ENCODE measurements around the gene PHF14. TPM values are rescaled to one million over a fixed set of nuclear protein-coding genes. Genes with fewer than 3 reads are reported as not detected.

PHF14 gene
- total and polyA plus RNA-seq, 2 experiments from 2014 or later: 10.1 to 17.0 TPM

DNA sequence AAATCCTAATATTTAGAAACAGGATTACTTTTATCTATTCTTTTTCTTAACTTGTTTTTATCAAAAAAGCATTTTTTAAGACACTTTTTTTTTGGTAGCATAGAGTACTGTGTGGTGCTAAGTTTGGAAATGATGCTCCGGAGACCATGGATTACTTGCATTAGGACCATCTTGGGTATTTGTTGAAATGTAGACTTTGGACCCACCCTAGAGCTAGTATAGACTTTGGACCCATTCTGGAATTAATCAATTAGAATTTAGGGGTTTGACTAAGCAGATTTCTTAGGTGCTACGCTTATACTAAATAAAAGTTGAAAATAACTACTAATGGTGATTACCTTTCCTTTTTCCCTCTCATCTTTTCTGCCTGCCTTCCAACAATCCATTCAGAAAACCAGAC, 80.4 kb downstream of the PHF14 start:
- Histone ChIP-seq H3K4me3 (no peak overlapping the region), H3K4me2 (ENCODE audit: unreplicated experiment) (no peak overlapping the region), H3K36me3 (ENCODE audit: low read depth) (0 out of 2 replicates have a peak, but pooled peaks cover 15% of the 10 kb centered on the region), H3K9me3 (ENCODE audit: low read depth) (no peaks in the 10 kb centered on the region), H3K27me3 (replicated peaks; ENCODE audit: insufficient read depth) (no peaks in the 10 kb centered on the region), H3F3A (ENCODE audit: insufficient read depth) (no peaks in the 10 kb centered on the region), H4K20me1 (ENCODE audit: insufficient read depth) (no peaks in the 10 kb centered on the region), H3K9ac (no peak overlapping the region), H2AFZ (no peak overlapping the region), H3K4me1 (ENCODE audit: insufficient read depth) (no peaks in the 10 kb centered on the region), H3K27ac (no peak overlapping the region), H3K9me2 (ENCODE audit: insufficient read depth) (no peaks in the 10 kb centered on the region), H3K79me2 (ENCODE audit: insufficient read depth) (no peaks in the 10 kb centered on the region)
- 96 to 98% methylated on average over 2 of the region's 2 CpGs for WGBS, 2 experiments (ENCODE audit: low coverage in 1 of 2, low lambda C conversion rate in 2 of 2, missing lambda C conversion rate in 2 of 2)
- TF ChIP-seq EZH2 (IDR thresholded peaks at IDR 0.05; ENCODE audit: insufficient read depth, poor library complexity, severe bottlenecking) (no peak), EZH2phosphoT487 (IDR thresholded peaks at IDR 0.05; ENCODE audit: insufficient read depth, low read depth) (no peak)
- DNase-seq: no peak
- in situ Hi-C loops (cut with MboI): no loop called here

DNA sequence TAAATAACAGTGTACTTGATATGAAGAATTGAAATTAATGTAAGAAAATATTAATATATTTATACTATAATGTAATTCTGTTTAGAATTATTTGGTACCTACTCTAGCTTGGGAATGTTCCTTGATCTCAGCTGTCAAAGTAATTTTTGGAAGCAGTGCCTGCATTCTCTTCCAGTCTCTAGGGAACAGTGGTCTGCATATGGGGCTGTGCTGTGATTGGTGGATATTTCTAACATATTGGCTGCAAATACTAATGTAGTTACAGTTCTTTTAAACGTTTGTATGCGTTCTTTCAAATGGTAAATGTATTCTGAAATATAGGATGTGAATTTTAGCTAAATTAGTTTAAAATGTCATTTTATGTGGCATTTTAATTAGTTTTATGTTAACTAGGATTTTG, 87.2 kb downstream of the PHF14 start:
- WGBS, 2 experiments (ENCODE audit: low coverage in 1 of 2, low lambda C conversion rate in 2 of 2, missing lambda C conversion rate in 2 of 2): 41 to 46% methylated on average over 2 of the region's 2 CpGs
- Histone ChIP-seq H4K20me1 (ENCODE audit: insufficient read depth) (no peaks in the 10 kb centered on the region), H3K9me2 (ENCODE audit: insufficient read depth) (no peaks in the 10 kb centered on the region), H3K36me3 (ENCODE audit: low read depth) (peaks cover 19% of the 10 kb centered on the region; the same call in 1 of the 2 replicates), H3K4me3 (no peak overlapping the region), H2AFZ (no peak overlapping the region), H3F3A (ENCODE audit: insufficient read depth) (no peaks in the 10 kb centered on the region), H3K9ac (no peak overlapping the region), H3K4me2 (ENCODE audit: unreplicated experiment) (no peak overlapping the region), H3K79me2 (ENCODE audit: insufficient read depth) (no peaks in the 10 kb centered on the region), H3K27ac (no peak overlapping the region), H3K9me3 (ENCODE audit: low read depth) (no peaks in the 10 kb centered on the region), H3K27me3 (replicated peaks; ENCODE audit: insufficient read depth) (no peaks in the 10 kb centered on the region), H3K4me1 (ENCODE audit: insufficient read depth) (no peaks in the 10 kb centered on the region)
- in situ Hi-C loops (cut with MboI): no loop called here
- DNase-seq: no peak
- no peak for TF ChIP-seq EZH2phosphoT487 (IDR thresholded peaks at IDR 0.05; ENCODE audit: insufficient read depth, low read depth)
- no peak for TF ChIP-seq EZH2 (IDR thresholded peaks at IDR 0.05; ENCODE audit: insufficient read depth, poor library complexity, severe bottlenecking)

DNA sequence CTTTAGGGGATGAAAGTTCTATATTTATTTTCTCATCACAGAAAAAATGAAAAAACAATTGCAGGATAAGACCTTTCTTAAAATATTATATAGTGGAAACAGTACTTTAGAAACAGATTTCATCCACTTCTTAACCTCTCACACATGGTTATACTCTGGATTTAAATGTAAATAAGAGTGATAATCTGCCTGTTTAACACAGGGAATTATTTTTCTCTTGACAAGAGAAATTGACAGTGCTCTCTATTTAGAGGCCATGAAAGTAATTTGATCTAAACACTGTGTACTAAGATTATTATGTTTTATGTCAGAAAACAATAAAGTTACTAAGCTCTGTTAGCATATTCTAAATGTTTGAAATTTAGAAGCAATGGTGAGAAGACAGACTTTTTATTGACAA, 88.4 kb downstream of the PHF14 start:
- H3F3A ChIP-seq (ENCODE audit: insufficient read depth): no peaks in the 10 kb centered on the region
- no peak for TF ChIP-seq EZH2phosphoT487 (IDR thresholded peaks at IDR 0.05; ENCODE audit: insufficient read depth, low read depth)
- no peak for TF ChIP-seq EZH2 (IDR thresholded peaks at IDR 0.05; ENCODE audit: insufficient read depth, poor library complexity, severe bottlenecking)
- H3K36me3 ChIP-seq (ENCODE audit: low read depth): peaks cover 19% of the 10 kb centered on the region; the same call in 1 of the 2 replicates
- in situ Hi-C loops (cut with MboI): no loop called here
- H3K9ac ChIP-seq: no peak overlapping the region
- H3K27ac ChIP-seq: no peak overlapping the region
- no peaks in the 10 kb centered on the region for H3K4me1 ChIP-seq (ENCODE audit: insufficient read depth)
- H3K9me2 ChIP-seq (ENCODE audit: insufficient read depth): no peaks in the 10 kb centered on the region
- DNase-seq: no peak
- H2AFZ ChIP-seq: no peak overlapping the region
- no peak overlapping the region for H3K4me2 ChIP-seq (ENCODE audit: unreplicated experiment)
- no peaks in the 10 kb centered on the region for H3K27me3 ChIP-seq (replicated peaks; ENCODE audit: insufficient read depth)
- H3K9me3 ChIP-seq (ENCODE audit: low read depth): no peaks in the 10 kb centered on the region
- no peaks in the 10 kb centered on the region for H3K79me2 ChIP-seq (ENCODE audit: insufficient read depth)
- no peaks in the 10 kb centered on the region for H4K20me1 ChIP-seq (ENCODE audit: insufficient read depth)
- H3K4me3 ChIP-seq: no peak overlapping the region

DNA sequence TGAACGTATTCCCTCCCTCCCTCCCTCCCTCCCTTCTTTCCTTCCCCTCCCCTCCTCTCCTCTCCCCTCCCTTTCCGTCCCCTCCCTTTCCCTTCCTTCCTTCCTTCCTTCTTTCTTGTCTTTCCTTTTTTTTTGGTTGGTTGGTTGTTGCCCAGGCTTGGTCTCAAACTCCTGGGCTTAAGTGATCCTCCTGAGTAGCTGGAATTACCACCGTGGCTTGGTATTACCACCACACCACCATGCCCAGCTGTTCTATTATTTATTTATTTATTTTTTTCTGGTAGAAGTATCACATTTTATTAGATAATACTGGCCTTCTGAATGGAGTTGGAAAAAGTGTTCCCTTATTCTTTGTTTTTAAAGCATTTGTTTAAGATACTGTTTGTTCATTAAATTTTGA, 95.9 kb downstream of the PHF14 start:
- no peaks in the 10 kb centered on the region for H3K9me3 ChIP-seq (ENCODE audit: low read depth)
- TF ChIP-seq EZH2 (IDR thresholded peaks at IDR 0.05; ENCODE audit: insufficient read depth, poor library complexity, severe bottlenecking): no peak
- no peak for TF ChIP-seq EZH2phosphoT487 (IDR thresholded peaks at IDR 0.05; ENCODE audit: insufficient read depth, low read depth)
- H3K79me2 ChIP-seq (ENCODE audit: insufficient read depth): no peaks in the 10 kb centered on the region
- no peak overlapping the region for H3K4me3 ChIP-seq
- no peak overlapping the region for H2AFZ ChIP-seq
- no peaks in the 10 kb centered on the region for H4K20me1 ChIP-seq (ENCODE audit: insufficient read depth)
- no peak overlapping the region for H3K27ac ChIP-seq
- no peaks in the 10 kb centered on the region for H3K36me3 ChIP-seq (ENCODE audit: low read depth)
- H3K27me3 ChIP-seq (replicated peaks; ENCODE audit: insufficient read depth): no peaks in the 10 kb centered on the region
- H3K4me2 ChIP-seq (ENCODE audit: unreplicated experiment): no peak overlapping the region
- no peak for DNase-seq
- H3K4me1 ChIP-seq (ENCODE audit: insufficient read depth): no peaks in the 10 kb centered on the region
- H3K9ac ChIP-seq: no peak overlapping the region
- in situ Hi-C loops (cut with MboI): no loop called here
- no peaks in the 10 kb centered on the region for H3F3A ChIP-seq (ENCODE audit: insufficient read depth)
- H3K9me2 ChIP-seq (ENCODE audit: insufficient read depth): no peaks in the 10 kb centered on the region
- 78 to 100% methylated on average over 1 to 3 of the region's 3 CpGs for WGBS, 2 experiments (ENCODE audit: low coverage in 1 of 2, low lambda C conversion rate in 2 of 2, missing lambda C conversion rate in 2 of 2)

- H3K9me3 ChIP-seq (ENCODE audit: low read depth): no peaks in the 10 kb centered on the region
- DNase-seq: no peak
- H3K4me1 ChIP-seq (ENCODE audit: insufficient read depth): no peaks in the 10 kb centered on the region
- H3F3A ChIP-seq (ENCODE audit: insufficient read depth): peaks cover 3% of the 10 kb centered on the region; the same call in 1 of the 2 replicates
- no peaks in the 10 kb centered on the region for H3K79me2 ChIP-seq (ENCODE audit: insufficient read depth)
- 0 out of 2 replicates have a peak, but pooled peaks cover 3% of the 10 kb centered on the region for H3K36me3 ChIP-seq (ENCODE audit: low read depth)
- no peaks in the 10 kb centered on the region for H3K27me3 ChIP-seq (replicated peaks; ENCODE audit: insufficient read depth)
- H3K27ac ChIP-seq: no peak overlapping the region
- no peak for TF ChIP-seq EZH2phosphoT487 (IDR thresholded peaks at IDR 0.05; ENCODE audit: insufficient read depth, low read depth)
- TF ChIP-seq EZH2 (IDR thresholded peaks at IDR 0.05; ENCODE audit: insufficient read depth, poor library complexity, severe bottlenecking): no peak
- WGBS, 2 experiments (ENCODE audit: low coverage in 1 of 2, low lambda C conversion rate in 2 of 2, missing lambda C conversion rate in 2 of 2): 97 to 100% methylated on average over 2 of the region's 2 CpGs
- H3K4me3 ChIP-seq: no peak overlapping the region
- in situ Hi-C loops (cut with MboI): no loop called here
- H4K20me1 ChIP-seq (ENCODE audit: insufficient read depth): no peaks in the 10 kb centered on the region
- H2AFZ ChIP-seq: no peak overlapping the region
- H3K4me2 ChIP-seq (ENCODE audit: unreplicated experiment): no peak overlapping the region
- H3K9ac ChIP-seq: no peak overlapping the region
- no peaks in the 10 kb centered on the region for H3K9me2 ChIP-seq (ENCODE audit: insufficient read depth)
These were observed 104.1 kb downstream of the PHF14 start for GRCh38 chr7:11077816-11078215.

All from GM23248 (cell line).